GM13976 (cell line): Measurements from ENCODE around the gene WDR53.
"Not testable (repeated sequence)": the region's sequence is repeated elsewhere in the genome, so short reads cannot be mapped to it uniquely, and the experiment has no call there.

Experiments used
- DNase-seq: peaks from one replicate; pipeline ENCODE4 v3.0.0; 2012; ENCODE audit warnings: low spot score
- in situ Hi-C: fragments of 300-500 bp; cut with MboI; formaldehyde crosslinking; loops from one replicate; pipeline ENCODE4 v1.12.0; 2022; ENCODE audit warnings: low sequenced_read_pairs, mixed read lengths, inconsistent platforms; ENCODE audit not compliant: unreplicated experiment
- TF ChIP-seq, protein P1 (sequence below): IDR thresholded peaks from 2 replicates; pipeline ENCODE4 v1.5.1; 2012; ENCODE audit warnings: borderline replicate concordance, mild to moderate bottlenecking; ENCODE audit not compliant: insufficient read depth; ENCODE audit errors: extremely low read depth, missing control alignments, control extremely low read depth

WDR53 gene

GRCh38 chr3:196558476-196558875 lies 9.9 kb downstream of the WDR53 start:
- in situ Hi-C loops, result no loop called here
- DNase-seq, result no peak
- TF ChIP-seq, protein P1, sequence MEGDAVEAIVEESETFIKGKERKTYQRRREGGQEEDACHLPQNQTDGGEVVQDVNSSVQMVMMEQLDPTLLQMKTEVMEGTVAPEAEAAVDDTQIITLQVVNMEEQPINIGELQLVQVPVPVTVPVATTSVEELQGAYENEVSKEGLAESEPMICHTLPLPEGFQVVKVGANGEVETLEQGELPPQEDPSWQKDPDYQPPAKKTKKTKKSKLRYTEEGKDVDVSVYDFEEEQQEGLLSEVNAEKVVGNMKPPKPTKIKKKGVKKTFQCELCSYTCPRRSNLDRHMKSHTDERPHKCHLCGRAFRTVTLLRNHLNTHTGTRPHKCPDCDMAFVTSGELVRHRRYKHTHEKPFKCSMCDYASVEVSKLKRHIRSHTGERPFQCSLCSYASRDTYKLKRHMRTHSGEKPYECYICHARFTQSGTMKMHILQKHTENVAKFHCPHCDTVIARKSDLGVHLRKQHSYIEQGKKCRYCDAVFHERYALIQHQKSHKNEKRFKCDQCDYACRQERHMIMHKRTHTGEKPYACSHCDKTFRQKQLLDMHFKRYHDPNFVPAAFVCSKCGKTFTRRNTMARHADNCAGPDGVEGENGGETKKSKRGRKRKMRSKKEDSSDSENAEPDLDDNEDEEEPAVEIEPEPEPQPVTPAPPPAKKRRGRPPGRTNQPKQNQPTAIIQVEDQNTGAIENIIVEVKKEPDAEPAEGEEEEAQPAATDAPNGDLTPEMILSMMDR, result no peak

GRCh38 chr3:196557236-196557635 lies 11.1 kb downstream of the WDR53 start:
- in situ Hi-C loops, result no loop called here

DNA sequence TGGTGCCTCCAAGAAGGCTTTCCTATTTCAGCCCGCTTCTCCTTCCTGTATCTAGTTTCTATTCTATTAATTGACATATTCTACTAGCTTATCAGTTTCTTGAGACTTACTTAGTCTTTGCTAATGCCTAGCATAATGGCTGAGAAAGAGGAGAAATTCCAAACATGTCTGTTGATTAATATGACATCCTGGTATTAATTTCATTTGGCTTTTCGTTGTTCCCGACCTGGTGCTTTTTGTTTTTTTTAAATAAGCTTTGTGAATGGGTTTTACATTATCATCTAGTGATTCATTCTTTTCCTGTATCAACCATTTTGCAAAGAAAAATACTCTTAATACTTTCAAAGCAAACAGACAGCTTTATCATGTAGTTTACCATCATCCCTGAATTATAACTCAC lies 13.1 kb downstream of the WDR53 start:
- TF ChIP-seq, protein P1, result no peak
- no peak for DNase-seq
- in situ Hi-C loops, result no loop called here

More at GRCh38 chr3:196557236-196557635, 11.1 kb downstream of the WDR53 start:
- TF ChIP-seq, protein P1, result no peak
- DNase-seq, result no peak

GRCh38 chr3:196554205-196554604 lies 14.1 kb downstream of the WDR53 start:
- in situ Hi-C loops, result no loop called here
- TF ChIP-seq, protein P1, result no peak
- no peak for DNase-seq

DNA sequence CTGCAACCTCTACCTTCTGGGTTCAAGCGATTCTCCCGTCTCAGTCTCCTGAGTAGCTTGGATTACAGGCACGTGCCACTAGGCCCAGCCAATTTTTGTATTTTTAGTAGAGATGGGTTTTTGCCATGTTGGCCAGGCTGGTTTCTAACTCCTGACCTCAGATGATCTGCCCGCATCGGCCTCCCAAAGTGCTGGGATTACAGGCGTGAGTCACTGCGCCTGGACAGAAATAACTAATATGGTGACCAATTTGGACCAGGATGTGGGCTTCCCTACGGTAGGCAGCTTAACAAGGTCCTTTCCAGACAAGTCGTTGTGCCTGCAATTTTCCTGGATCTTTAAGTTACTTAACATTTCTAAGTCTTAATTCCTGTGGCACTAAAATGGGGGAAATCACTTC lies 14.8 kb downstream of the WDR53 start:
- TF ChIP-seq, protein P1, result no peak
- DNase-seq, result no peak
- in situ Hi-C loops, result no loop called here

DNA sequence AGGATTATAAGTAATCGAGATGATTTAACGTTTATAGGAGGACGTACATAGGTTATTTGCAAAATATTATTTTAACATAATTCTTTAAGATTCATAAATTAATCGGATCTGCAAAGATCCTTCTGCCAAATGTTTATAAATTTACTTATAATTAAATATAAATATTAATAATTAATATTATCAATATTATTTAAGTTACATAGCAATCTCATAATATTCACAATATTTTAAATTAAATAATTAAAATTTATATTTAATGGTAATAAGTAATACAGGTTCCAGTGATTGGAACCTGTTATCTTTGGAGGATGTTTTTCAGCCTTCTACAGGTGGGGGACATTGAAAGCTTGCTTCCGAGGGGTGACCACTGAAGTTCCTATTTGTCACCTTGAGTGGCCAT lies 16.1 kb downstream of the WDR53 start:
- in situ Hi-C loops, result no loop called here
- DNase-seq, result no peak

DNA sequence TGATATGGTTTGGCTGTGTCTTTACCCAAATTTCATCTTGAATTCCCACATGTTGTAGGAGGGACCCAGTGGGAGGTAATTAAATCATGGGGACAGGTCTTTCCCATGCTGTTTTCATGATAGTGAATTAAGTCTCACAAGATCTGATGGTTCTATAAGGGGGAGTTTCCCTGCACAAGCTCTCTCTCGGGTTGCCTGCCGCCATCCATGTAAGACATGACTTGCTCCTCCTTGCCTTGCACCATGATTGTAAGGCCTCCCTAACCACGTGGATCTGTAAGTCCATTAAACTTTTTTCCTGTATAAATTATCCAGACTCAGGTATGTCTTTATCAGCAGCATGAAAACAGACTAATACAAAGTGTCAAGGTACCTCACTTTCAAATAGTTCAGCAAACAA lies 18.2 kb downstream of the WDR53 start:
- in situ Hi-C loops, DNase-seq: not testable (repeated sequence)

More for the DNA sequence above, 16.1 kb downstream of the WDR53 start:
- TF ChIP-seq, protein P1, result no peak

GRCh38 chr3:196549312-196549711 lies 19.0 kb downstream of the WDR53 start:
- in situ Hi-C loops, DNase-seq: not testable (repeated sequence)
